ENCODE measurements around the gene SHLD1.
"Not testable (repeated sequence)": the region's sequence is repeated elsewhere in the genome, so short reads cannot be mapped to it uniquely, and the experiment has no call there.

Gene SHLD1

GRCh38 chr20:5749952-5750779, at the start of gene SHLD1:
Gene SHLD1, plus strand, starts transcription at chr20:5750401. Its CDS starts 22,465 bp downstream, at chr20:5772866.
- in situ Hi-C loops (cut with HindIII; ENCODE audit: low sequenced_read_pairs): no loop called here

GRCh38 chr20:5702339-5702738, 47.9 kb upstream of the SHLD1 start:
- in situ Hi-C loops (cut with HindIII; ENCODE audit: low sequenced_read_pairs): not testable (repeated sequence)

GRCh38 chr20:5703681-5704101, 46.5 kb upstream of the SHLD1 start:
- in situ Hi-C loops (cut with HindIII; ENCODE audit: low sequenced_read_pairs): no loop called here

GRCh38 chr20:5705827-5706226, 44.4 kb upstream of the SHLD1 start:
- in situ Hi-C loops (cut with HindIII; ENCODE audit: low sequenced_read_pairs): no loop called here

- in situ Hi-C loops (cut with HindIII; ENCODE audit: low sequenced_read_pairs): no loop called here
Measured at GRCh38 chr20:5706797-5707196, 43.4 kb upstream of the SHLD1 start.

- in situ Hi-C loops (cut with HindIII; ENCODE audit: low sequenced_read_pairs): no loop called here
Measured at GRCh38 chr20:5710551-5710950, 39.6 kb upstream of the SHLD1 start.

- in situ Hi-C loops (cut with HindIII; ENCODE audit: low sequenced_read_pairs): no loop called here
Measured at GRCh38 chr20:5714261-5715041, 35.8 kb upstream of the SHLD1 start.

GRCh38 chr20:5715071-5715841, 34.9 kb upstream of the SHLD1 start:
- in situ Hi-C loops (cut with HindIII; ENCODE audit: low sequenced_read_pairs): no loop called here

GRCh38 chr20:5716953-5717352, 33.2 kb upstream of the SHLD1 start:
- in situ Hi-C loops (cut with HindIII; ENCODE audit: low sequenced_read_pairs): no loop called here

GRCh38 chr20:5718896-5719595, 31.2 kb upstream of the SHLD1 start:
- in situ Hi-C loops (cut with HindIII; ENCODE audit: low sequenced_read_pairs): no loop called here

- in situ Hi-C loops (cut with HindIII; ENCODE audit: low sequenced_read_pairs): no loop called here
Measured at GRCh38 chr20:5719861-5720403, 30.3 kb upstream of the SHLD1 start.

- in situ Hi-C loops (cut with HindIII; ENCODE audit: low sequenced_read_pairs): no loop called here
Measured at GRCh38 chr20:5720696-5721095, 29.5 kb upstream of the SHLD1 start.

GRCh38 chr20:5721356-5721755, 28.8 kb upstream of the SHLD1 start:
- in situ Hi-C loops (cut with HindIII; ENCODE audit: low sequenced_read_pairs): not testable (repeated sequence)

- in situ Hi-C loops (cut with HindIII; ENCODE audit: low sequenced_read_pairs): no loop called here
Measured at GRCh38 chr20:5722927-5723326, 27.3 kb upstream of the SHLD1 start.

- in situ Hi-C loops (cut with HindIII; ENCODE audit: low sequenced_read_pairs): not testable (repeated sequence)
Measured at GRCh38 chr20:5725183-5725463, 25.1 kb upstream of the SHLD1 start.

GRCh38 chr20:5727018-5727515, 23.1 kb upstream of the SHLD1 start:
- in situ Hi-C loops (cut with HindIII; ENCODE audit: low sequenced_read_pairs): no loop called here

- in situ Hi-C loops (cut with HindIII; ENCODE audit: low sequenced_read_pairs): no loop called here
Measured at GRCh38 chr20:5729348-5729747, 20.9 kb upstream of the SHLD1 start.

- in situ Hi-C loops (cut with HindIII; ENCODE audit: low sequenced_read_pairs): no loop called here
Measured at GRCh38 chr20:5730131-5730530, 20.1 kb upstream of the SHLD1 start.

GRCh38 chr20:5731753-5732366, 18.3 kb upstream of the SHLD1 start:
- in situ Hi-C loops (cut with HindIII; ENCODE audit: low sequenced_read_pairs): no loop called here

- in situ Hi-C loops (cut with HindIII; ENCODE audit: low sequenced_read_pairs): no loop called here
Measured at GRCh38 chr20:5734602-5735001, 15.6 kb upstream of the SHLD1 start.
